Thymus (tissue), 11 donors: ENCODE results near the gene TAF1. TPM values are rescaled to one million over a fixed set of nuclear protein-coding genes. Genes with fewer than 3 reads are reported as not detected.
"Not testable (repeated sequence)": the region's sequence is repeated elsewhere in the genome, so short reads cannot be mapped to it uniquely, and the experiment has no call there.

ENCODE experiments used
- DNase-seq, 9 donors: peaks; one replicate each; pipeline ENCODE4 v3.0.0-alpha.2; 2013; ENCODE audit warnings: low spot score in 9 of 9, low read depth in 6 of 9, missing footprints in 1 of 9
- H3K27ac ChIP-seq, 2 donors: one replicate each; pipeline ENCODE4 v1.5.1; 2013; ENCODE audit warnings: control low read depth in 1 of 2, low read depth in 1 of 2, low read length in 1 of 2, mild to moderate bottlenecking in 1 of 2, moderate library complexity in 1 of 2
- H3K27me3 ChIP-seq, 2 donors: one replicate each; pipeline ENCODE4 v1.5.1; 2013; ENCODE audit warnings: low read length in 1 of 2; ENCODE audit not compliant: control insufficient read depth in 2 of 2, insufficient read depth in 1 of 2
- H3K36me3 ChIP-seq, 2 donors: one replicate each; pipeline ENCODE4 v1.5.1; 2013; ENCODE audit warnings: low read length in 1 of 2, mild to moderate bottlenecking in 1 of 2, moderate library complexity in 1 of 2; ENCODE audit not compliant: control insufficient read depth in 2 of 2, insufficient read depth in 2 of 2
- H3K4me1 ChIP-seq, 2 donors: one replicate each; pipeline ENCODE4 v1.5.1; 2013; ENCODE audit warnings: low read length in 2 of 2; ENCODE audit not compliant: control insufficient read depth in 2 of 2, insufficient read depth in 2 of 2
- H3K4me3 ChIP-seq, 2 donors: one replicate each; pipeline ENCODE4 v1.5.1; 2013; ENCODE audit warnings: low read length in 2 of 2, control low read depth in 1 of 2, mild to moderate bottlenecking in 1 of 2
- H3K9me3 ChIP-seq, 2 donors: one replicate each; pipeline ENCODE4 v1.5.1; 2013; ENCODE audit warnings: low read length in 1 of 2, mild to moderate bottlenecking in 1 of 2; ENCODE audit not compliant: control insufficient read depth in 2 of 2, insufficient read depth in 1 of 2
- WGBS: extraction: QIAGEN DNeasy Blood & Tissue Kit; methylation state at CpG from one replicate; pipeline ENCODE4 v1.1.7; 2013; 5-methylcytosine and 5-hydroxymethylcytosine counted together
- polyA plus RNA-seq: library from polyadenylated mRNA; stranded (reverse); fragments of 200-250 nt; gene quantifications from one replicate; pipeline ENCODE4 v1.2.3, GENCODE V29; 2013
- total RNA-seq: library from RNA; stranded (reverse); fragments of 120-200 nt; gene quantifications from one replicate; pipeline ENCODE4 v1.2.4, GENCODE V29; 2013
- donor health status: healthy.

TAF1 gene
- total and polyA plus RNA-seq, 2 donors = 14.6 to 22.9 TPM

DNA sequence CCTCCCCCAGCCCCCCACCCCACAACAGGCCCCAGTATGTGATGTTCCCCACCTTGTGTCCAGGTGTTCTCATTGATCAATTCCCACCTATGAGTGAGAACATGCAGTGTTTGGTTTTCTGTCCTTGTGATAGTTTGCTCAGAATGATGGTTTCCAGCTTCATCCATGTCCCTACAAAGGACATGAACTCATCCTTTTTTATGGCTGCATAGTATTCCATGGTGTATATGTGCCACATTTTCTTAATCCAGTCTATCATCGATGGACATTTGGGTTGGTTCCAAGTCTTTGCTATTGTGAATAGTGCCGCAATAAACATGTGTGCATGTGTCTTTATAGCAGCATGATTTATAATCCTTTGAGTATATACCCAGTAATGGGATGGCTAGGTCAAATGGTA is 75.7 kb downstream of the TAF1 start:
- H3K27ac ChIP-seq, H3K27me3 ChIP-seq, H3K4me1 ChIP-seq, DNase-seq, H3K4me3 ChIP-seq, H3K36me3 ChIP-seq, H3K9me3 ChIP-seq: not testable (repeated sequence)
- WGBS = 100% methylated on average over 2 of the region's 2 CpGs

GRCh38 chrX:71450433-71451106 is 84.4 kb downstream of the TAF1 start:
- no peak for DNase-seq
- Histone ChIP-seq H3K27me3 (no peaks in the 10 kb centered on the region), H3K4me1 (no peaks in the 10 kb centered on the region), H3K9me3 (no peaks in the 10 kb centered on the region), H3K27ac (no peak overlapping the region), H3K36me3 (peaks cover 5 to 11% of the 10 kb centered on the region in 2 donors), H3K4me3 (no peak overlapping the region)
- 100% methylated on average over 2 of the region's 2 CpGs for WGBS

GRCh38 chrX:71451518-71451917 is 85.4 kb downstream of the TAF1 start:
- not testable (repeated sequence) for H3K4me3 ChIP-seq, DNase-seq, H3K9me3 ChIP-seq, H3K4me1 ChIP-seq, H3K27ac ChIP-seq, H3K27me3 ChIP-seq
- 98% methylated on average over 4 of the region's 6 CpGs for WGBS
- H3K36me3 ChIP-seq = peaks cover 9 to 18% of the 10 kb centered on the region in 2 donors

DNA sequence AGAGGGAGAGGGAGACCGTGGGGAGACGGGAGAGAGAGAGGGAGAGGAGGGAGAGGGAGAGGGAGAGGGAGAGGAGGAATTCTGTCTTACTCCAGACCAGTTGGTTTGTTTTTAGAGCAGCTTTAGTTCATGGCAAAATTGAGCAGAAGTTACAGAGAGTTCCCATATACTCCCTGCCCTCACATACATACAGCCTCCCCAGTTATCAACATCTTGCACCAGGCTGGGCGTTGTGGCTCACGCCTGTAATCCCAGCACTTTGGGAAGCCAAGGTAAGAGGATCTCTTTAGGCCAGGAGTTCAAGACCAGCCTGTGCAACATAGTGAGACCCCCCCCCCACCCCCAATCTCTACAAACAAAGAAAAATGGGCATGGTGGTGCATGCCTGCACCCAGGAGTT is 86.9 kb downstream of the TAF1 start:
- no peaks in the 10 kb centered on the region for H3K4me1 ChIP-seq
- H3K27ac ChIP-seq = no peak overlapping the region
- H3K4me3 ChIP-seq = no peak overlapping the region
- WGBS = 96% methylated on average over 4 of the region's 4 CpGs
- no peaks in the 10 kb centered on the region for H3K27me3 ChIP-seq
- H3K36me3 ChIP-seq = peaks cover 9 to 26% of the 10 kb centered on the region in 2 donors
- H3K9me3 ChIP-seq = no peaks in the 10 kb centered on the region
- DNase-seq = no peak

DNA sequence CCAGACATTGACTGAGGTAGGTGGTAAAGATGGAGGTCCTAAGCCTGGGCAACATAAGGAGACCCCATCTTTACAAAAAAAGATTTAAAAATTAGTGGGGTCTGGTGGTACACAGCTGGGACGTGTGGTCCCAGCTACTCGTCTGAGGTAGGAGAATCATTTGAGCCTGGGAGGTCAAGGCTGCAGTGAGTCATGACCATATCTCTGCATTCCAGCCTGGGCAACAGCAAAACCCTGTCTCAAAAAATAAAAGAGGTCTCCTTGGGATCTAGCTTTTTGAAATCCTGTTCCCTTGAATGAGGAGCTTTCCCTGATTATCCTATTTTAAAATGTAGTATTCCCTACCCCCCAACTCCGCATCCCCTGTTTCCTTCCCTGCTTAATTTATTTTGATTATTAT is 88.1 kb downstream of the TAF1 start:
- no peaks in the 10 kb centered on the region for H3K9me3 ChIP-seq
- H3K27ac ChIP-seq = no peak overlapping the region
- no peaks in the 10 kb centered on the region for H3K4me1 ChIP-seq
- peaks cover 16 to 34% of the 10 kb centered on the region in 2 donors for H3K36me3 ChIP-seq
- no peak for DNase-seq
- H3K4me3 ChIP-seq = no peak overlapping the region
- no peaks in the 10 kb centered on the region for H3K27me3 ChIP-seq
- WGBS = 99% methylated on average over 3 of the region's 3 CpGs

GRCh38 chrX:71458866-71459265 is 92.7 kb downstream of the TAF1 start:
- peaks cover 48 to 64% of the 10 kb centered on the region in 2 donors for H3K36me3 ChIP-seq

GRCh38 chrX:71464968-71465367 is 98.8 kb downstream of the TAF1 start:
- Histone ChIP-seq H3K36me3 (peaks cover 26 to 28% of the 10 kb centered on the region in 2 donors), H3K4me3 (no peak overlapping the region), H3K9me3 (no peaks in the 10 kb centered on the region), H3K4me1 (no peaks in the 10 kb centered on the region), H3K27me3 (no peaks in the 10 kb centered on the region), H3K27ac (no peak overlapping the region)
- no peak for DNase-seq

More at GRCh38 chrX:71458866-71459265, 92.7 kb downstream of the TAF1 start:
- H3K4me3 ChIP-seq = no peak overlapping the region
- H3K27me3 ChIP-seq = no peaks in the 10 kb centered on the region
- no peak for DNase-seq
- H3K9me3 ChIP-seq = no peaks in the 10 kb centered on the region
- no peak overlapping the region for H3K27ac ChIP-seq
- H3K4me1 ChIP-seq = no peaks in the 10 kb centered on the region
- 98% methylated on average over 6 of the region's 6 CpGs for WGBS

- no peaks in the 10 kb centered on the region for H3K27me3 ChIP-seq
- WGBS = 96% methylated on average over 5 of the region's 5 CpGs
- H3K4me3 ChIP-seq = no peak overlapping the region
- no peaks in the 10 kb centered on the region for H3K4me1 ChIP-seq
- peaks cover 8% of the 10 kb centered on the region in 2 donors for H3K36me3 ChIP-seq
- DNase-seq = no peak
- no peaks in the 10 kb centered on the region for H3K9me3 ChIP-seq
- H3K27ac ChIP-seq = no peak overlapping the region
Observed at GRCh38 chrX:71466979-71467523, 100.9 kb downstream of the TAF1 start.

DNA sequence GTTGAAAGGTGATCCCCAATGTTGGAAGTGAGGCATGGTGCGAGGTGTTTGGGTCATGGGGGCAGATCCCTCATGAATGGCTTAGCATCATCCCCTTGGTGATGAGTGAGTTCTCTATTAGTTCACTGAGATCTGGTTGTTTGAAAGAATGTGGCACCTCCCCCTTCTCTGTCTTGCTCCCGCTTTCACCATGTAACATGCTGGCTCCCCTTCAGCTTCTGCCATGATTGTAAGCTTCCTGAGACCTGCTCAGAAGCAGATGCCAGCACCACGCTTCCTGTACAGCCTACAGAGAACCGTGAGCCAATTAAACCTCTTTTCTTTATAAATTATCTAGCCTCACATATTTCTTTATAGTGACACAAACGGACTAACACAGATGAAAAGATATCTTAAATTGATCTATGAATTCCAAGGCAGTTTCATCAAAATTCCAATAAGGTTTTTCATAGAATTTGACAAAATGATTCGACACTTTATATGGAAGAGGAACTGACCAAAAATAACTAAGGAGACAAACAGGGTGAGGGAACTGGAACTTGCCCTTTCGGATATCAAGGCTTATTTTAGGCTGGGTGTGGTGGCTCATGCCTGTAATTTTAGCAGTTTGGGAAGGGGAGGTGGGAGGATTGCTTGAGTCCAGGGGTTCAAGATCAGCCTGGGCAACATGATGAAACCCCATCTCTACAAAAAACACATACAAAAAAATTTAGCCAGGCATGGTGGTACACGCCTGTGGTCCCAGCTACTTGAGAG is 109.8 kb downstream of the TAF1 start:
- no peaks in the 10 kb centered on the region for H3K9me3 ChIP-seq
- H3K36me3 ChIP-seq = no peaks in the 10 kb centered on the region
- no peak overlapping the region for H3K4me3 ChIP-seq
- no peak overlapping the region for H3K27ac ChIP-seq
- no peaks in the 10 kb centered on the region for H3K27me3 ChIP-seq
- no peak for DNase-seq
- no peaks in the 10 kb centered on the region for H3K4me1 ChIP-seq
- WGBS = 91% methylated on average over 8 of the region's 8 CpGs
